NCI-H1436 treated with DMSO at 0.1 percent for 48 hours (cell line): ENCODE data around the gene TRIP10.
"Not testable (repeated sequence)": the region's sequence is repeated elsewhere in the genome, so short reads cannot be mapped to it uniquely, and the experiment has no call there.

Source experiments
- DNase-seq: peaks from one replicate; lab custom pipeline; 2025; lab: John Stamatoyannopoulos, UW

The TRIP10 gene

GRCh38 chr19:6743714-6744380 is 4.4 kb downstream of the TRIP10 start:
- DNase-seq = no peak

- DNase-seq = no peak
Measured at GRCh38 chr19:6744381-6745301, 5.2 kb downstream of the TRIP10 start.

DNA sequence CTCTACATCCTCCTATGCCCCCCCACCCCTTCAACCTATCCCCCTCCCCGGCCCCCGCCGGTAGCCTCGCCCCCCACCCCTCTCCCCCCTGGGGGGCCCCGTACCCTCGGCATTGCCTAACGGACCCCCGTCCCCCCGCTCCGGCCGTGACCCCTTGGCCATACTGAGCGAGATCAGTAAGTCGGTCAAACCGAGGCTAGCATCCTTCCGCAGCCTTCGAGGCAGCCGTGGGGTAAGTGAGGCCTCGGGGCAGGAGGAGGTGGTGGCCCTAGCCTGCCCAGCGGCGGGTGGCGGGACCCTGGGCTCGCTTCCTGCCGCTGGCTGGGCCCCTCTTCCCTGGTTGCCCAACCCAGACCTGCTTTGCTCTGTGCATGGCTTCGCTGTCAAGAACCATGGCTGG is 6.5 kb downstream of the TRIP10 start:
- no peak for DNase-seq

- not testable (repeated sequence) for DNase-seq
Measured at GRCh38 chr19:6748543-6748942, 9.1 kb downstream of the TRIP10 start.

GRCh38 chr19:6750062-6750461 is 10.6 kb downstream of the TRIP10 start:
- no peak for DNase-seq

DNA sequence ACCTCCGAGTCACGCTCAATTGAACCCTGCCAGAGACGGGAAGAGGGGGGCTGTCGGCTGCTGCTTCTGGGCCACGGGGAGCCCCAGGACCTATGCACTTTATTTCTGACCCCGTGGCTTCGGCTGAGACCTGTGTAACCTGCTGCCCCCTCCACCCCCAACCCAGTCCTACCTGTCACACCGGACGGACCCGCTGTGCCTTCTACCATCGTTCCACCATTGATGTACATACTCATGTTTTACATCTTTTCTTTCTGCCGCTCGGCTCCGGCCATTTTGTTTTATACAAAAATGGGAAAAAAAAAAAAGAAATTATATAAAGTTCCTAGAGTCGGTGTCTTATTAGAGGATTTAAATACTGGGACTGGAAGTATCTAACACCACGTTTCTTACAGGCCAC is 11.7 kb downstream of the TRIP10 start:
- no peak for DNase-seq

DNA sequence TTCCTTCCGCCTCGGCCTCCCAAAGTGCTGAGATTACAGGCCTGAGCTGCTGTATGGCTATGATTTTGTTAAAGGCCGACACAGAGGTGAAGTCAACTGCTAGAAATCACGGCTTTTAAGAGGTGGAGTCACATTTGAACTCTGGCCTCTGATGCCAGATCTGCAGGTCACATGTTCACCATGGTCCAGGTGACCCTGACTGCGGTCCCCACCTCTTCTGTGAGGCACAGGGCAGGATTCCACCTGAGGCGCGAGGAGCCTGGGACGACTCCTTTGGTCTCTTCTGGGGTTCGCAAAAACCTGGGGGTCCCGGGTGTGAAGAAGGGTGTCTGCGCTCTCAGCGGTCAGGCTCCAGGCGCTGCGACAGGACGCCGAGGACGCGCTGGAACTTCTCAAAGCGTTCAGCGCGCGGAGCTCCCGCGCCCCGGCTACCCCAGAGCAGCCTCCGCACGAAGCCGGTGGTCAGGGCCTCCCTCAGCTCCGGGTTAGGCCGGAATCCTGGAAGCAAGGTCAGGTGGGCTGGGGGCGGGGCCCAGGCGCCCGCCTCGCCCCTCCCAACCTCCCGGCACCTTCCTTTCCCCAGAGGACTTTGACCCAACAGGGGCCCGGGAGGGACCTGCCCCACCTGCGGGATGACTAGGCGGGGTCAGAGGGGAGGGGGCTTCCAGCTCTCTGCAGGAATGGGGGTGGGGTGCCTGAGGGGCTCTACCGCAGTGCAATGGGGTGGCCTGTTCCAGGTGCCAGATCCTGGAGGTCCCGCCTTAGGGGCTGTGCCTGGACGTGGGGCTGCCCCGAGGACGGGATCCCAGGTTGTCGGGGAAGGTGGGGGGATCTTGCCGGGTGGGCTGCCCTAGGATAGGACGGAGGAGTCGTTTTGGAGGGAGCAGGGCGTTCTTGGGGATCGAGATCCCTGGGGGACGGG is 13.0 kb downstream of the TRIP10 start:
- DNase-seq = no peak

GRCh38 chr19:6753178-6754031 is 13.9 kb downstream of the TRIP10 start:
- no peak for DNase-seq

DNA sequence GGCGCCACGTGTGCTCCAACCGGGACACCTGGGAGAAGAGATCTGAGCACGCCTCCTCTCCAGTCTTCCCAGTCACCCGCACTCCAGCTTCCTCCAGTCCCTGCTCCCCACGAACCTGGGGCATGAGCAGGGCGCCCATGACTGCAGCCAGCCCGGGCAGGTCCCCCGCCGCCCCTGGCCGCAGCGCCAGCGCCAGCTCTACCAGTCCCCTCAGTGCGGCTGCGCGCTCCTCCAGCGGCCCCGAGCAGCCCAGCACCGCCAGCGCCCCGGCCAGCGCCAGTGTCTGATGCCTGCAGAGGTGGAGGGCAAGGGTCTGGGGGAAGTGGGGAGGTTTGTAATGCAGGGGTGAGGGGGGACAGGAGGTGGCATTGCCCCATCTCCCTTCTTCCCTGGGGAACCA is 14.7 kb downstream of the TRIP10 start:
- no peak for DNase-seq

GRCh38 chr19:6754653-6755463 is 15.4 kb downstream of the TRIP10 start:
- no peak for DNase-seq

DNA sequence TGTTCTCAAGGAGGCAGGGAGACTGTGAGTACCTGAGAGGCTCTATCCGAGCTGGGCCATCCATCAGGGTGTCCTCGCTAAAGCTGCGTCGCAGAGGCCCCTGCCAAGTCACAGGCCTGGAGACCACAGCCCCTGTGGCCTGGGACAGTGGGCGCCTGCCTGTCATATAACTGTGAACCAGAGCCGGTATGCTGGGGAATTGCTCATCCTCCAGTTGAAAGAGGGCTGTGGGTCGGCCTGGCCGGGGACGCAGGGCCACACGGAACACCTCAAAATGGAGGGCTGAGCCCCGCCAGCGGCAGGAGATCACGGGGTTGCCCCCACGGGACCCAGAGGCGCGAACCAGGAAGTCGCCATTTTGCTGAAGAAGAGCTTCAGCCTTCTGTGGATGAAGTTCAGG is 21.1 kb downstream of the TRIP10 start:
- no peak for DNase-seq

- no peak for DNase-seq
Measured at GRCh38 chr19:6761053-6761676, 21.7 kb downstream of the TRIP10 start.

GRCh38 chr19:6762253-6762797 is 22.8 kb downstream of the TRIP10 start:
- not testable (repeated sequence) for DNase-seq

- no peak for DNase-seq
Measured at GRCh38 chr19:6765738-6766356, 26.4 kb downstream of the TRIP10 start.

DNA sequence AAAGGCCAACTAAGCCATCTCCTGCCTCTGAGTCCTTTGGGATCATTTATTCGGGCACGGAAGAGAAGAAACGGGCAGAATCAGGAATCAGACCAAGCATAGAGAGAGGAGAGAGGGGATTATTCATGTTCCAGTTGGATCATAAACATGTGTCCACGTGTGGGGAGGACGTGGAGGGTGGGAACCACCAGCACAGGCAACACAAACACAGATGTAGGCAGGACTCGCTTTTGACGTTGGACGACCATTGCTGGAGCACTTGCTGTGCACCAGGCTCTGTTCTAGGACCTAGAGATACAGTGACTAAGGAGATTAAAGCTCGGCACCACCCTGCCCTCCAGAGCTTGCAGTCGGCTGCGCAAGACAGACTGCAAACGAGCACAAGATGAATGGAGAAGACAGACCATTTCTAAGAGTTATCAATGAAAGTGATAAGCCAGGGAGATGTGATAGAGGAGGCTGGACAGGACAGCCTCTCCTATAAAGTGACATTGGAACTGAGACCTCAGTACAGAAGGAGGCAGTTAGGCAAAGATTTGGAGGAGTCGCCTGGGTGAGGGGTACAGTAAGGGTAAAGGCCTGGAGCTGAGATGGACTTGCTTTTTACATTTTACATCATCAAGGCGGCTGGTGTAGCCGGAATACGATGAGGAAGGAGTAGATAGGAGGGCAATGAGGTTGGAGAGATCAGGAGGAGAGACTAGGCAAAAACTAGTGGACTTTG is 27.0 kb downstream of the TRIP10 start:
- no peak for DNase-seq

- no peak for DNase-seq
Measured at GRCh38 chr19:6767081-6767356, 27.5 kb downstream of the TRIP10 start.

DNA sequence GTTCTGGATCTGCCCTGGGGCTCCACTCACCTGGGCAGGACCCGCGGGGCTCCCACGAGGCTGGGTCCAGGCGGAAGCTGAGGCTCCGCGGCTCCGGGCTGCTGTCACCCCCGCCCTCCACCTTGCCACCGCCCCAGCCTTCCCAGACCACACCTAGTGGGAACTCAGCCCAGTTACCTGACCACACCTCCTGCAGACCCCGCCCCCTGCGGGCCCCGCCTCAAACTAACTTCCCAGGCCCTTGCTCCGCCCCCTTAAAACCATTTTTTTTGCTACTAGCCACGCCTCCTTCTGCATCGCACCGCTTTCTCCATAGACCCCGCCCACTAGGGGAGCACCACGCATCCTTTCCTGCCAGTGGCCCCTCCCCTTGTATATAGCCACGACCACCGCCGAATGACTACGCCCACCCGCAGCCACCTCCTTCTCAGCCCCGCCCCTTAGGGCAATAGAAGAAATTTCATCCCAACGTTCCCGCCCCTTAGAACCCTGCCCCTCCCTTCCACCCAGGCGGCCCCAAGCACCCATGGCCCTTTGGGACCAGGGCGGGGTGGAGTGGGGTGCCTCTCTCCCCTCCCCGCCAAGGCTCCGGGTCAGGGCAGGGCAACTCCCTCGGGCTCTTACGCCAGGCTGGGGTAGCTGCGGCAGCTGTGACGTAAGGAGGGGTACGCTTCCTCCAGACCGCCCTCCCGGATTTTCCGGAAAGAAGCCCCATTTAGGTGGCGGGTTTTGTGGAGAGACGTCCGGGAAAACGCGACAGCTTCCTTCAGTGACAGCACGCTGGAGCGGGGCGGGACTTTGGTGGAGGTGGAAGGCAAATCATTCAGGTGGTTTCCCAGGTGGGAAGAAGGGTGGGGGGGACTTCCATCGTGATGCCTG is 28.1 kb downstream of the TRIP10 start, which contains the start of gene SH2D3A:
Gene SH2D3A, minus strand, starts transcription at position 79 of the 879 bp plus-strand sequence. CDS start 3,687 bp downstream, outside the sequence.
- peak; percentile 90 for DNase-seq
